ENCODE data around the gene TMPRSS13.

Gene TMPRSS13

GRCh38 chr11:117887431-117888138 is 41.6 kb downstream of the TMPRSS13 start:
- DNase-seq = no peak

GRCh38 chr11:117885777-117886176 is 43.4 kb downstream of the TMPRSS13 start:
- no peak for DNase-seq

- DNase-seq = no peak
These were observed 44.2 kb downstream of the TMPRSS13 start for GRCh38 chr11:117884994-117885393.

GRCh38 chr11:117883063-117883462 is 46.1 kb downstream of the TMPRSS13 start:
- no peak for DNase-seq

- peak in 1 of 14 donors; percentile 92 for DNase-seq
These were observed 46.8 kb downstream of the TMPRSS13 start for GRCh38 chr11:117882311-117882905.

GRCh38 chr11:117881217-117881616 is 48.0 kb downstream of the TMPRSS13 start:
- no peak for DNase-seq

GRCh38 chr11:117879516-117880480 is 49.4 kb downstream of the TMPRSS13 start:
- DNase-seq = no peak

GRCh38 chr11:117878939-117879475 is 50.2 kb downstream of the TMPRSS13 start:
- DNase-seq = no peak

- no peak for DNase-seq
These were observed 50.8 kb downstream of the TMPRSS13 start for GRCh38 chr11:117878314-117878938.

GRCh38 chr11:117877120-117877784 is 52.0 kb downstream of the TMPRSS13 start:
- DNase-seq = peak in 1 of 14 donors; percentile 89

GRCh38 chr11:117876341-117877119 is 52.7 kb downstream of the TMPRSS13 start, which contains the start of gene FXYD6:
Gene FXYD6, minus strand, starts transcription at chr11:117876658. Its CDS starts 33,882 bp downstream, at chr11:117842776.
- peak in 6 of 14 donors; percentile 22 to 80 (median 39) for DNase-seq

- DNase-seq = peak in 1 of 14 donors; percentile 51
These were observed 53.2 kb downstream of the TMPRSS13 start for GRCh38 chr11:117876059-117876340.

- DNase-seq = peak in 1 of 14 donors; percentile 79
These were observed 53.7 kb downstream of the TMPRSS13 start for GRCh38 chr11:117875382-117876058.

GRCh38 chr11:117874910-117875381 is 54.3 kb downstream of the TMPRSS13 start:
- DNase-seq = peak in 1 of 14 donors; percentile 43

GRCh38 chr11:117874253-117874909 is 54.8 kb downstream of the TMPRSS13 start:
- DNase-seq = peak in 1 of 14 donors; percentile 54

GRCh38 chr11:117873828-117874125 is 55.4 kb downstream of the TMPRSS13 start:
- no peak for DNase-seq

GRCh38 chr11:117872975-117873827 is 56.0 kb downstream of the TMPRSS13 start:
- peak in 1 of 14 donors; percentile 8 for DNase-seq

GRCh38 chr11:117872420-117872961 is 56.7 kb downstream of the TMPRSS13 start:
- peak in 1 of 14 donors; percentile 16 for DNase-seq
